Right lobe of liver (tissue), 6 donors: ENCODE results near the gene PIK3R2. TPM values are rescaled to one million over a fixed set of nuclear protein-coding genes. Genes with fewer than 3 reads are reported as not detected.
A peak's percentile ranks its signal among the peaks of the same experiment; 100 is the strongest.
"Not testable (repeated sequence)": the region's sequence is repeated elsewhere in the genome, so short reads cannot be mapped to it uniquely, and the experiment has no call there.

Experiments
- ATAC-seq, 4 donors: fragments of 200-7000 bp; cut with Tn5 transposase; one replicate each; pipeline ENCODE4 v1.9.1; 2020; ENCODE audit warnings: mild to moderate bottlenecking in 4 of 4, moderate library complexity in 4 of 4
- DNase-seq, 3 donors: peaks; one replicate each; pipeline ENCODE4 v3.0.0-alpha.2; 2020
- H3K27ac ChIP-seq, 3 donors: fragments of 200-600 bp; one replicate each; pipeline ENCODE4 v1.8.0; 2022
- H3K27me3 ChIP-seq, 2 donors: fragments of 200-600 bp; one replicate each; pipeline ENCODE4 v1.8.0; 2022
- H3K36me3 ChIP-seq, 4 donors: fragments of 200-600 bp; sonication (generic) in 1 of 4; one replicate each; pipeline versions ENCODE4 v1.5.1 to v1.8.0; 2017 to 2022; ENCODE audit warnings: control low read depth in 1 of 4
- H3K4me1 ChIP-seq, 4 donors: fragments of 200-600 bp; sonication (generic) in 1 of 4; one replicate each; pipeline versions ENCODE4 v1.5.1 to v1.8.0; 2017 to 2022; ENCODE audit warnings: control low read depth in 1 of 4
- H3K4me3 ChIP-seq, 3 donors: fragments of 200-600 bp; one replicate each; pipeline ENCODE4 v1.8.0; 2022
- H3K9me3 ChIP-seq, 4 donors: fragments of 200-600 bp; sonication (generic) in 1 of 4; one replicate each; pipeline versions ENCODE4 v1.5.1 to v1.8.0; 2017 to 2022; ENCODE audit warnings: control low read depth in 1 of 4
- POLR2A ChIP-seq: fragments of 450-650 bp; IDR thresholded peaks from one replicate; pipeline ENCODE4 v1.6.1; 2017; ENCODE audit warnings: antibody characterized with exemption, mild to moderate bottlenecking
- WGBS: methylation state at CpG from one replicate; pipeline ENCODE4 v1.1.6; 2018; ENCODE audit warnings: low coverage, low lambda C conversion rate; ENCODE audit not compliant: insufficient coverage; ENCODE audit errors: missing lambda C conversion rate; 5-methylcytosine and 5-hydroxymethylcytosine counted together
- intact Hi-C, 2 donors: fragments of 100-400 bp; cut with DNase I; formaldehyde crosslinking; loops; one replicate each; pipeline versions ENCODE4 v1.11.2 to v1.14.1; 2022
- long read RNA-seq: library from polyadenylated mRNA; unstranded; transcript quantifications from one replicate; pipeline ENCODE4 v2.0.0, GENCODE V29; 2019
- total RNA-seq, 6 experiments: library from RNA; depleted of rRNA in 2 of 6; stranded (reverse); fragments of >200 nt in 2 of 6; fragmentation: NEBNext Ultra II Directional in 3 of 6; extraction: Animal tissue kit (Norgen Biotek cat#: 25700) in 3 of 6; gene quantifications; one replicate each; pipeline versions ENCODE4 v1.1.0 to v1.2.4, GENCODE V29; 2016 to 2023
- TF ChIP-seq, protein P1 (sequence below), 4 donors: fragments of 200-600 bp in 3 of 4; fragments of 450-650 bp in 1 of 4; IDR thresholded peaks; one replicate each; pipeline versions ENCODE4 v1.5.1 to v1.8.0; 2016 to 2022; ENCODE audit warnings: antibody characterized with exemption in 4 of 4, mild to moderate bottlenecking in 2 of 4
- donor health status: DM: no; HTN: yes; CAD: no.
- donor health status: DM: no; HTN: no; CAD: no.
- donor health status: DM: no; HTN: no; CAD: no.
- donor health status: DM: no; HTN: yes; CAD: no.
- donor health status: DM: no; HTN: yes; CAD: no.

The PIK3R2 gene
- total RNA-seq: 10 to 100 TPM; 11.1 to 21.4 (median 14.6) TPM
- long read RNA-seq: 0 reads

DNA sequence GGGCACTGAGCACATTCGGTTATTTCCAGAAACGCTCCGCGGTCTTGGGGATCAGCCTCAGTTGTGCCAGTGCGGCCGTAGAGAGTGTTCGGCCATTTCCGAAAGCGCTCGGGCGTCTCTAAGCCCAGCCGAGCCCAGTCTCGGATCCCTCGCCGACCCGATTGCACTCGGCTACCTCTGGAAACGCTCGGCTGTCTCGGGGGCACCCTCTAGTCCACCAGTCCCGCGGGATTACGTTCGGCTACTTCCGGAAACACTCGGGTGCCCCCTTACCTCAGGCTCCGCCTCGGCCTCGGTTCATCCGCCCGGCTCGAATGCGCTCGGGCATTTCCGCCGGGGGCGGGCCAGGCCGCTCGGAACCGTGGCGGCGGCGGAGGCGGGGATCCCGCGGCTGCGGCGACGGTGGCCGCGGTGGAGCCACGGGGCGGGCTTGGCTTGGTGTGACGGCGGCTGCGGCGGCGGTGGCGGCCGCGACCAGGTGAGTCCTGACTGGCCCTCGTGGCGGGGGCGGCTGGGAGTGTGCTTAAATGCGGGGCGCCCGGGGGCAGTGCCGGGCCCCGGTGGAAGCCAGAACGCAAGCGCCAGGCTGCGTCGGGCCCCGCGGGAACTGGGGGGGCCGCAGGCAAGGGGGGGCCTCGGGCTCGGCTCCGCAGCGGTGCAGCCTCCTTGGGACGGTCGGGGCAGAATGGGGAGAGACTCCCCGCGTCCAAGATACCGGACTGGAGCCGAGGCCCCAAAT lies at the start of gene PIK3R2:
Gene PIK3R2 (plus strand): TSS at position 347 of the 739 bp plus-strand sequence. CDS start 2,717 bp downstream, outside the sequence.
- WGBS: under 1% methylated on average over 52 of the region's 86 CpGs
- H3K27me3 ChIP-seq: no peaks in the 10 kb centered on the region
- H3K4me1 ChIP-seq: peaks cover 0 to 49% (median 18%) of the 10 kb centered on the region in 4 donors
- intact Hi-C loops: no loop called here
- no peaks in the 10 kb centered on the region for H3K9me3 ChIP-seq
- DNase-seq: peak; percentile 99 to 100 (median 99)
- peaks cover 0 to 4% (median 0%) of the 10 kb centered on the region in 4 donors for H3K36me3 ChIP-seq
- H3K27ac ChIP-seq: peak within 1 kb of the TSS; percentile 80 to 88 (median 85)
- H3K4me3 ChIP-seq: peak within 1 kb of the TSS; percentile 93 to 94 (median 94)
- ATAC-seq: peak; percentile 84 to 86 (median 84)
- TF ChIP-seq POLR2A: peak; percentile 72
- TF ChIP-seq, protein P1, sequence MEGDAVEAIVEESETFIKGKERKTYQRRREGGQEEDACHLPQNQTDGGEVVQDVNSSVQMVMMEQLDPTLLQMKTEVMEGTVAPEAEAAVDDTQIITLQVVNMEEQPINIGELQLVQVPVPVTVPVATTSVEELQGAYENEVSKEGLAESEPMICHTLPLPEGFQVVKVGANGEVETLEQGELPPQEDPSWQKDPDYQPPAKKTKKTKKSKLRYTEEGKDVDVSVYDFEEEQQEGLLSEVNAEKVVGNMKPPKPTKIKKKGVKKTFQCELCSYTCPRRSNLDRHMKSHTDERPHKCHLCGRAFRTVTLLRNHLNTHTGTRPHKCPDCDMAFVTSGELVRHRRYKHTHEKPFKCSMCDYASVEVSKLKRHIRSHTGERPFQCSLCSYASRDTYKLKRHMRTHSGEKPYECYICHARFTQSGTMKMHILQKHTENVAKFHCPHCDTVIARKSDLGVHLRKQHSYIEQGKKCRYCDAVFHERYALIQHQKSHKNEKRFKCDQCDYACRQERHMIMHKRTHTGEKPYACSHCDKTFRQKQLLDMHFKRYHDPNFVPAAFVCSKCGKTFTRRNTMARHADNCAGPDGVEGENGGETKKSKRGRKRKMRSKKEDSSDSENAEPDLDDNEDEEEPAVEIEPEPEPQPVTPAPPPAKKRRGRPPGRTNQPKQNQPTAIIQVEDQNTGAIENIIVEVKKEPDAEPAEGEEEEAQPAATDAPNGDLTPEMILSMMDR (IDR thresholded peaks at IDR 0.05): no peak

DNA sequence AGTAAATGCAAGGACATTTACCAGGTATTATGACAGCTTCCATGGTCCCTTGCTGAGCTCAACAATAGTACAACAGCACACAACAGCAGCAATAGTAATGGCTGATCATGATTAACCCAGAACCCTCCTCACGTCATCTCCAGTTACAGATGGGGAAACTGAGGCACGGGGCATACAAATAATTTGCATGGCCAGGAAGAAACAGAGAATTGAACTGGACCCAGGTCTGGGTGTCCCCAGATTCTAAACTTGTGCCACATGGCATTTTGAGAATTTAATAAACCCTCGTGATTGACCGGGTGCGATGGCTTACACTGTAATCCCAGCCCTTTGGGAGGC lies 48.2 kb upstream of the PIK3R2 start:
- Histone ChIP-seq H3K4me1 (peaks cover 0 to 16% (median 2%) of the 10 kb centered on the region in 4 donors), H3K27ac (peak overlapping the region; percentile 61 to 80 (median 65)), H3K36me3 (no peaks in the 10 kb centered on the region), H3K9me3 (no peaks in the 10 kb centered on the region), H3K27me3 (no peaks in the 10 kb centered on the region), H3K4me3 (peak overlapping the region; percentile 31 to 47 (median 46))
- no peak for TF ChIP-seq POLR2A
- TF ChIP-seq, protein P1 (IDR thresholded peaks at IDR 0.05): no peak
- ATAC-seq (no peak), DNase-seq (no peak)
- intact Hi-C loops: no loop called here
- WGBS: 37% methylated on average over 3 of the region's 5 CpGs

DNA sequence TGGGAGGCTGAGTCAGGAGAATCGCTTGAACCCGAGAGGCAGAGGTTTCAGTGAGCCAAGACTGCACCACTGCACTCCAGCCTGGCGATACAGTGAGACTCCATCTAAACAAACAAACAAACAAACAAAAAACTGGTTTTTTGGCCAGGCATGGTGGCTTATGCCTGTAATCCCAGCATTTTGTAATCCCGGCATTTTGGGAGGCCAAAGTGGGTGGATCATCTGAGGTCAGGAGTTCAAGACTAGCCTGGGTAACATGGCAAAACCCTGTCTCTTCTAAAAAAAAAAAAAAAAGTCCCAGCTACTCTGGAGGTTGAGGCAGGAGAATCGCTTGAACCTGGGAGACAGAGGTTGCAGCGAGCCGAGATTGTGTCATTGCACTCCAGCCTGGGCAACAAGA lies 47.7 kb upstream of the PIK3R2 start:
- Histone ChIP-seq H3K27ac (peak overlapping the region in 1 of 3 donors; percentile 61), H3K4me1 (peaks cover 0 to 16% (median 2%) of the 10 kb centered on the region in 4 donors)
- ATAC-seq, intact Hi-C loops, H3K4me3 ChIP-seq, H3K27me3 ChIP-seq, H3K36me3 ChIP-seq, H3K9me3 ChIP-seq, DNase-seq: not testable (repeated sequence)
- 24% methylated on average over 4 of the region's 7 CpGs for WGBS

DNA sequence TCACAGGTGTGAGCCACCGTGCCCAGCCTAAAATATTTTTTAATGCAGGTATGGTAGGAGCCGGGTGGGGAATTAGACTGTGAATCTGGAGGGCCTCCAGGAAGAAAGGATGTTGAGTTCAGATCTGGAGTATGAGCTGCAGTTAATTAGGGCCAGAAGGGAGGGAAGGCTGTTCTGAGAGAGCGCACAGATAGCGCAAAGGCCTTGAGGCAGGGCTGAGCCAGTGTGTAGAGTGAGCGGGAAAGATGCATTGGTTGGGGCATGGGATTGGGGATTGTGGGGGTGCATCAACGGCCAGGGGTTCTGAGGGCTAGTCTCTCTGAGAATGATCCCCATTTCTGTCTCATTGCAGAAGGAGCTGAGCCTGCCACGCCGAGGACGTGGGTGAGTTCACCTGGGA lies 45.7 kb upstream of the PIK3R2 start:
- TF ChIP-seq, protein P1 (IDR thresholded peaks at IDR 0.05): no peak
- no peak for TF ChIP-seq POLR2A
- intact Hi-C loops: no loop called here
- Histone ChIP-seq H3K27me3 (no peaks in the 10 kb centered on the region), H3K9me3 (no peaks in the 10 kb centered on the region), H3K36me3 (no peaks in the 10 kb centered on the region), H3K27ac (no peak overlapping the region), H3K4me3 (no peak overlapping the region), H3K4me1 (peaks cover 0 to 25% (median 2%) of the 10 kb centered on the region in 4 donors)
- DNase-seq: no peak
- no peak for ATAC-seq
- WGBS: 86% methylated on average over 2 of the region's 9 CpGs

DNA sequence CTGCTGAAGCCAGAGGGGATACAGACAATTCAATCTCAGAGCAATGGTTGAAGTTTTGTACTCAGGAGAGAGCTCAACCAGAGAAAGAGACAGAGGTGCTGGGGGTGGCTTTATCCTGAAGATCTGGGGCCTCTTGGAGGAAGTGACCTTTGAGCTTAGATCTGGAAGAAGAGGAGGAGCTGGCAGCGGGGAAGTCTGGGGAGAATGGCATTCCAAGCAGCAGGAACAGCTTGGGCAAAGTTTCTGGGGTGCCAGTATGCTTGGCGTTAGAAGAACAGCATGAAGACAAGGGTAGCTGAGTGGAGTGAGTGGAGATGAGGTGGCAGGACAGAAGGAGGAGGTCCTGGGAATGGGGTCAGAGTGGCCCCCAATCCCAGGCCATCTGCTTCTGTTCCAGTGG lies 44.1 kb upstream of the PIK3R2 start:
- intact Hi-C loops: no loop called here
- Histone ChIP-seq H3K27me3 (no peaks in the 10 kb centered on the region), H3K27ac (peak overlapping the region; percentile 65 to 87 (median 81)), H3K4me3 (peak overlapping the region in 2 of 3 donors; percentile 79 to 89), H3K9me3 (no peaks in the 10 kb centered on the region), H3K4me1 (peaks cover 0 to 25% (median 2%) of the 10 kb centered on the region in 4 donors), H3K36me3 (no peaks in the 10 kb centered on the region)
- WGBS: 13% methylated on average over 2 of the region's 2 CpGs
- ATAC-seq (peak in 1 of 4 donors; percentile 16), DNase-seq (no peak)
- TF ChIP-seq, protein P1 (IDR thresholded peaks at IDR 0.05): no peak
- TF ChIP-seq POLR2A: no peak
